Suppressor macrophage treated with lipopolysaccharide for 1 hour (primary cell): Measurements from ENCODE around the gene MYLK4.

Experiments used
- DNase-seq, 3 donors: peaks; one replicate each; pipeline ENCODE4 v3.0.0-alpha.2; 2020 to 2022

The MYLK4 gene

DNA sequence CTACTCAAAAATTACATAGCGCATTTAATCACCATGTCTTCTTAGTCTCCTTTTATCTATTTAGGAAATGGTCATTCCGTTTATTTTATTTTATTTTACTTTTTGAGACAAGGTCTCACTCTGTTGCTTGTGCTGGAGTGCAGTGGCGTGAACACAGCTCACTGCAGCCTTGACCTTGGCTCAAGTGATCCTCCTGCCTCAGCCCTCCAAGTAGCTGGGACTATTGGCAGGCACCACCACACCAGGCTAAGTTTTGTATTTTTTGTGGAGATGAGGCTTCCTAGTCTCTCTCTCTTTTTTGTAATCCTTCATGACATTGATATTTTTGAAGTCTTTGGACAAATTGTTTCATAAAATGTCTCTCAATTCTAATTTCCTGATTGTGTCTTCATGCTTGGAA, 4.7 kb upstream of the MYLK4 start:
- DNase-seq: no peak

DNA sequence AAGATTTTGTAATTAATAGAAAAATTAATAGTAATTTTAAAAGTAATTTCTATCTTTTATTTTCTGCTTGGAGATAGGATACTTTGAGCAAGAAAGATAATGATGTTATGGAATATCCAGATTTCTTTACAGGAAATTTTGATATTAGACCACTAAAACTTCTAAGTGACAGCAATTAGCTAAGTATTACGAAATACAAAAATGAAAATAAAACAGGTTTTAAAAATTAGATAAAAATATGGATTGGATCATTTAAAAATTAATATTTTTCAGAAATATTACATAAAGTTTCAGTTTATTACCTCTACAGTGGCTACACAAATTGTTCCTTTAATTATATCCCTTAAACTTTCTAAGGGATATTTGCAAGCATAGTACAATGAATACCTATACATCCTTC, 4.2 kb upstream of the MYLK4 start:
- no peak for DNase-seq

DNA sequence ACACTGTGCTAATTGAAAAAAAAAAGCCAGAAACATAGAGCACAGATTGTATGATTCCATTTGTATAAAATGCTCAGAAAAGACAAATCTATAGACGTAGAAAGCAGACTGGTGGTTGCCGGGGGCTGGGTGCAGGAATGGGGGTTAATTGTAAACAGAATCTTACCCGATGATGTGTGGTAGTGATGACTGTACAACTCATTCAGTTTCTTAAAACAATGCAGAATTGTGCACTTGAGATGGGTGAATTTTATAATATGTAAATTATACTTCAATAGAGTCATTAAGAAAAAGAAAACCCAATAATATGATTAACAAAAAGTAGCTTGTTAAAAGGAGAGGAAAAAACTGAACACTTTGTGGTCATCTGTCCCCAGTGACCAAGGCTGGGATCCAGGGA, 3.7 kb upstream of the MYLK4 start:
- DNase-seq: no peak

DNA sequence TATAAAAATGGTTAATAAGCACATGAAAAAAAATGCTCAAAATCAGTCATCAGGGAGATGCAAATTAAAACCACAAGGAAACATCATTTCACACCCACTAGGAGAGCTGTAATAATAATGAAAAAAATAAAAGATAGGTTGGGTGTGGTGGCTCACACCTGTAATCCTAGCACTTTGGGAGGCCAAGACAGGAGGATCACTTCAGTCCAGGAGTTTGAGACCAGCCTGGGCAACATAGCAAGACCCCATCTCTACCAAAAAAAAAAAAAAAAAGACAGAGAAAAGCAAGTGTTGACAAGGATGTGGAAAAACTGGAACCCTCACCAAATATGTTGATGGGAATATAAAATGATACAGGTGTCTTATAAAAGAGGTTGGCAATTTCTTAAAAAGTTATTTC, 3.0 kb upstream of the MYLK4 start:
- no peak for DNase-seq

DNA sequence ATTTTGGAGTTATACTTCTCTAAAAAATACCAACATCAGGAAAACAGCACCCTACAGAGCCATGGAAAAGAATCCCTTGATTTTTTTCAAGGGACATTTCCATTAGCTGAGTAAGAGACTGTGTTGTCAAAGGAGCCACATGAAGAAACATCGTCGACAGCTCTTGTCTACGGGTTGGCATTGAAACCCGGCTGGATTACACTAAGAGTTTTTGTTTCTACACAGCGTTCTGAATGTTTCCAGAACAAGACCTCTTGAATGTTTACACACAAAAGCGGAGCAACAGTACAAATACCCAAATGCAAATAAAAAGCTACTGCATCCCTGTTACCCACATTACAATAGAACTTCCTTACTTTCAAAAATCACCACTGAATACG, 2.4 kb upstream of the MYLK4 start:
- DNase-seq: no peak

DNA sequence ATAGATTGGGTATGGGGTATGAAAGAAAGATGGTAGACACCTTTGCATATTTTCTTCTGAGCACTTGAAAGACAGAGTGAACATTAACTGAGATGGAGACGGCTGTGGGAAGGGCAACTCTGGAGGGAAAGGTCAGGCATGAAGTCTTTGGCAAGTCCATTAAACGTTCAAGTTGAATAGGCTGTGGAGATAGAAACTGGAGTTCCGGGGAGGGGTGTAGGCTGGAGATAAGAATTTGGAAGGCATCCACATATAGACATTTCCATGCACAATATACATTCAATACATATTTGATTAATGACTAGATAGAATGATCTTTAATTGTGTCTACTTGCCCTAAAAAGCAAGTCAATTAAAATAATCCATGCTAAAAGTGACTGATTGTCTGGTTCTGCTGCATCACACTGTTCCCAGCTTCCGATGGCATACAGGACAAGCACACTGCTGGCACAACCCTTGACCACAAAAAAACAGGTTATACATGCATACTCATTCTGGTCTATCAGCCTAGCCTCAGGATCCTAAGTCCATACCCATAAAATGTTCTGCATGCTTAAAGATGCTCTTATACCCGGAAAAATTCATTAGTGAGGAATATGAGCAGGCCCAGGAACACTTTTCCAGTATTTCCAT, 1.9 kb upstream of the MYLK4 start:
- DNase-seq: no peak

DNA sequence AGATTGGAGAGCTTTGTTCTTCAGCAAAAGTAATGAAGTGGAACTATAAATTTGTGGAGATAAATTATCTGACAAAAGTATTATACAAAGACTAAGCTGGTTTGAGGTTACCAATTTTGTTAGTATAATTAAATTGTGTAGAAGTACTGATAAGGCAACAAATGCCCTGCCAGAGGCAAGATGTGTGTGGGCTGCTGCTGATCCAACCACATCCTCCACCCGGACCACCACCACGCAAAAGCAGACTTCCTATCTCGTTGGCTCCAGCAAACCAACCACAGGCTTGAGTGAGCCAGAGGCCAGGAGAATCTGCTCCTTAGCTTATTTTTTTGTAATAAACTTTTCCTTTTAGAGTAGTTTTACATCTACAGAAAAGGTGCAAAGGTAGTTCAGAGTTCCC, 1.1 kb upstream of the MYLK4 start:
- DNase-seq: peak in 2 of 3 donors; percentile 32 to 36

DNA sequence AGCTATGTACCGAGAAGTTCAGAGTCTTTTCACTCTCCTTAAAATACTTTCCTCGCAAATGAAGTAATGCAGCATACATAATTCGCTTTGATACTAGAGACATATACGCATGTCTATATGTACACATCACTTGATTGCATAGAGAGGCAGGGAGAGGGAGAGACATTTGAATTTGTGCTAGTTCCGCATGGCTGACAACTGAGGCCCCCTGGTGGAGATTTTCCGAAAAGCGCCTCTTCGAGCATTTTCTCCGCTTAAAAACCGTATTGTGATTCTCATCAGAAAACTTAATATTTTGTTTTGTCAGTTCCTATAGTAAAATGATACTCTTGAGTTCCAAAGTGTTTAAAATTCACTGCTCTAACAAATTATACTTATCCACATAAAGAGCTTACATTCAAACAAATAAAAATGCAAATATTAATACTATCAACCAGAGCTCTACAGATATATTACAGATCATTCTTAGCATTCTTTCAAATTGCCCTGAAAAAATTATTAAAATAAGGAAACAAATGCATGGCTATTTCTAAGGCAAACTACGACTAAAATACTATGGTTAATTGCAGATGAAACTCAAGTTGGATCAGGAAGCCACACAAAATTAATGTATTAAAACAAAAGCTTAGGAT, 637 bp downstream of the MYLK4 start:
- DNase-seq: peak; percentile 82 to 85 (median 83)

DNA sequence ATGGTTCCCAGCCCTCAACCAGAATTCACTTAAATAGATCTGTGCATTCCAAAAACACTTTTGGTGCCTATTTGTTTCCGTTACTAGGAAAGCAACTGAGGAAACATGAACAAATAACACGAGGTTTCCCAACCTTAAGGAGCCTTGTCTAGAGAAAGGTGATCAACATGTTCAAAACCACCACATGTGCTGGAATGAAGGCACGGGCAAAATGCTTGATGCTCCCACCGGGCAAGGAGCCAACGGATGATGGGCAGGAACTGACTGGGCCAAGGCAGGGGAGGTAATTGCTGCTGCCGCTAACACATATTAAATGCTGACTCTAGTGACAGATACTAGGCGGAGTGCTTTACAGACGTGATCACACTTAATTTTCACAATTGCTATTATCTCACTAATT, 2.5 kb downstream of the MYLK4 start:
- DNase-seq: no peak

DNA sequence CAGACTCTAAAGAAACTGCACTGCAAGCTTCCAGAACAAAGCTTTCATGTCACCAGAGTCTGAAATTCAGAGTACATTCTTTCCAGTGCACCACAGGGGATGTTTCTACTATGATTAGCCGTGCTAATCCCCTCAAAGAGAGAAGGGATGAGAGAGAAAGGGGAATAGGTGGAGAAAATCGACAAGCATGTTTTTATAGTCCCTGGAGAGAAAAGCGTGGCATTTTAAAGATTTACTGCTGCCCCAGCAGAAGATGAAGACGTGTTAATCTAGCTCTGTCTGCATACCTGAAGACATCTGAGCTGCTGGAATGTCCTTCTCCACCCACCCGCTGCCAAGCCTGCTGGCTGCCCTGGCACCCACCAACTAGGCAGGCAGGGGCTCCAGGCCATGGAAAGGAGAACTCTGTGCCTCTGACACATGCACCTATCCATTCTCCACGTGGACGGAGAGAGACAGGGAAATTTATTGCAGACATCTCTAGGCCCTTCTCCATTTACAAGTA, 4.1 kb downstream of the MYLK4 start:
- no peak for DNase-seq

DNA sequence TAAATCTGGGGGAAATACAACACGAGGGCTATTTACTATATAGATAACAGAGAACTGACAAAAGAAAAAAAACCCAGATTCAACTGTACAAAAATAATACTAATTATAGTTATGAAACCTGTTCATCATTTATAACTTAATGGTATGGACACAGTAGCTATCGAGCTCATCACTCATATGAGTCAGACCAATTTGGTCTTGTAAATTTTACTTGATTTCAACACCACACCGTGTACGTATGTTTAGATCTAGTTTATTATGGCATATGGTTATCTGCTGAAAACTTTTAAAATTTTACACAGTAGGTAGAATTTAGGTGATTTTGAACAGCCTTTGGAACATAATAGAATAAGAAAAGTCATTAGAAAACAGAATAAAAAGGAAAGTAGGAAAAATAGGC, 5.5 kb downstream of the MYLK4 start:
- DNase-seq: peak in 2 of 3 donors; percentile 39 to 49

DNA sequence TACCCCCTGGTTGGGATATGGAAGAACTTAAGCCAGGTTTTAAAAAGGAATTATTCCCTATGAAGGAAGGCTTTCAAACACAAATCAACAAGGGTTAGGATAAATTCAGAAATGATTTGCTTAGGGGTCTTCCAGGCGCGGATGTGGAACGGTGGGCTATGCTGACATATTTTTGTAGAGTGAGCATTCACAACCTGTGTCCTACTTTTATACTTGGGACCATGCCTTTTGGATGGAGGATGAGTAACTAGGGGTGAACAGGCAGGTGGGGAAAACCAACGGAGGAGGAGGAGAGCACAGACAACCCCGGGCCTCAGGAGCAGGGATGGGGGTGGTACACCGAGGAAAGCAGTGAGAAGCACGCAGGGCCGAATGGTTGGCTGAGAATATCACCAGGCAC, 5.9 kb downstream of the MYLK4 start:
- no peak for DNase-seq

DNA sequence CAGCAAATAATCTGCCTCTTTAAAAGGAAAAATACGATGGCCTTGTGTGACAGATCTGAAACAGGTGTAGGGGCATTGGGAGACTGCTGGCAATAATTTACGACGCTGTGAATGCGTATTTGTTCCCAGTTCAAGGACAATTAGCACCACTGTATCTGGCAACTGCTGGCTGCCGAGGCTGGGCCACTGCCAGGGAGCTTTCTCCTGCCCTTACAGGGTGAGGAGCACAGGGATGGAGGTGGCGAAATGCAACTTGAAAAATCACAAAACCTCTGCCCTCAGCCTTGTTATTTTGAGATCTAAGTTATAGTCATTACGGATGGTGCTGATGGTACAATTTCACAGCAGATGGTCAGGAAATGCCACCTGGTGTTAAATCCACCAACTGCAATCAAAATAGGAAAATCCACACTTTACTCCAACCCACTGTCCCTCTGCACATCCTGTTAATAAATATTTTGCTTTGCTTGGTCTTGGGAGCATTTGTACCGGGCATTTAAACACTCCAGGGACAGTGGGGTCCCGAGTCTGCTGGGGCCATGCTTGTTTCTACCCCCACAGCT, 6.4 kb downstream of the MYLK4 start:
- DNase-seq: no peak

DNA sequence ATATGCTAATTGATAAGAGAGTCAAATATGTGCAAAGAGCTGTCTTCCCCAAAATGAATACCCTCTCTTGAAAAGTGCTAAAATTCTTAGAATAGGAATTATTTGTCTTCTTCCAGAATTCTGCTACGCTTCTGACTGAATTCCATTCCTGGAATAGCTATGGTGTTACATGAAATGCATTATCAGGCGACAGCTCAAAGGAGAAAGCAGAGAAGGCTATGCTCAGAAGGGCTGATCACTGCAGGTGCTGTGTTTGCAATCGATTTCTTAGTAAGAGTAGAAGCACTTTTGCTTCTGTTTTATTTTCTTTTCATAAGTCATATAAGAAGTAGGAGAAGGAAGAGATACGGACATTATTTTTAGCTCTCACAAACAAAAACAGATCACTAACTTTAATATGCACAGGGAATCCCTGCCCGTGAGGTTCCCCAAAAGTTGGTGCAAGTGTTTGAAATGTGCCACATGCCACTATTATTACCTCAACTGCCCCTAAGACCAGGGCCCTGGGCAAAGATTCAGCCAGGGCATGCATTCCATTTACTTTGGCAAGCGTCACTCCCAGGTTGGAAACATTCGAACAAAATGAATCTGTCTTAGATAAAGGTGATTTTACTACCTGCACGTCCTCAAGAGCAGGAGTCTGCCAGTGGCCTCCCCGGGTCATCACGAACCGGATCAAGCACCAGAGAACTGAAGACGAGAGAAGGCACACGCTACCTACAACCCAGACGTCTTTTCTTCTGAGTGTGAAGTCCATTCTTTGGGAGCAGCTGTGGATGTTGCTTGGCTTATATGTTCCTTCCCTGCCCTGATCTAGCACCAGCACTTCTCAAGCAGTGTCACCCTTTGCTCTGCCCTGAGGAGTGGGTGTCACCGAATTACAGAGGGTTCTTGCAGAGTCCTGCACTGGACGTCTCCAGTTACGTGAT, 7.2 kb downstream of the MYLK4 start:
- no peak for DNase-seq

DNA sequence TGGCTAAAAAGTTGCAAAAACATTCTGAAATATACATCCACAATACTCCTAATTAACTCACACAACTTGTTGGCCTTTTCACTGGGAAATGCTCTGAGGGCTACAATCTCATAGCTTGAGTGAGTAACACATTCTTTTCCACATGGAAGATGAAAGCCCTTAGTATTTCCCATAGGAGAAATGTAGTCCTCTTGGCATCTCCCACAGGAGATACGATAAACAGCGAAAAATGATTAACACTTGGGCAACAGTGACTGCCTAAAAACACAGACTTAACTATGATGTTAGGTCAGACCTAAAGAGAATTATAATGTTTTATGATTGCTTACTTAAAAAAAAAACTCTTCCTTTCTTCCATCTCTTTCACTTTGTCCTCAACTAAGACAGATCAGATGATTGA, 9.0 kb downstream of the MYLK4 start:
- DNase-seq: no peak

DNA sequence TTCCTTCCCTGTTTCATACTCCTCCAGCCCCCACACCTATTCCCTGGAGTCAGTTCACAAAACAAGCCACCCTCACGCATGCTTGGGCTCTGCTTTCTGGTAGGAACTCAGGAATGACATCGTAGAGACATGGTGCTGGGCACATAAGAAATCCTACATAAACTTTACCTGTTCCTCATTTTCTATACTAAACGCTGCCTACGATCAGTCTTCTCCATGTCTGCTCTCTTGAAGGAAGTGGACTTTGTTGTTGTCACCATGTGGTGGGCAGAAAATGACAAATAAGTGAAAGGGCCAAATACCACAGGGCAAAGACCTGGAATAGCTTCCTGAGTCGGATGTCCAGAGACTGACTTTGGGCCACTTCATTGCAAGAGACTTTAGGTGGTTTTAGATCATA, 10.1 kb downstream of the MYLK4 start:
- DNase-seq: peak; percentile 68 to 83 (median 75)

DNA sequence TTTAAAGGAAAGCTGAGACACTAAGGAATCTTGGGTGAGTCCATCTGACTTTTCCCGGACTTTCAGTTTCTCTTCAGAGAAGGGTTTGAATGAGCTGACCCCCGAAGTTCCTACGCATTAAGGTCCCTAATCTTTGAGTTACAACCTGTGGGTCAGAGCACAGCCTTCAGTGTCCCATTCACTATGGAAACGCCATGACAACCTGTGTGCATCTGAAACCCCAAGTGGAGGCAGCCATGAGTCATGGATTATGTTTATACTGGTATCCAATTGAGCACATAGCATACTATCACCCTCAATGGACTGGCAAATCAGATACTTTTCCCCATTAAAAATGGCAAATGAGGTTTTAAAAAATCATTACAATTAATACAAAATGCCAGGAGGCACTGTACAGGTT, 11.4 kb downstream of the MYLK4 start:
- peak in 2 of 3 donors; percentile 26 to 56 for DNase-seq

DNA sequence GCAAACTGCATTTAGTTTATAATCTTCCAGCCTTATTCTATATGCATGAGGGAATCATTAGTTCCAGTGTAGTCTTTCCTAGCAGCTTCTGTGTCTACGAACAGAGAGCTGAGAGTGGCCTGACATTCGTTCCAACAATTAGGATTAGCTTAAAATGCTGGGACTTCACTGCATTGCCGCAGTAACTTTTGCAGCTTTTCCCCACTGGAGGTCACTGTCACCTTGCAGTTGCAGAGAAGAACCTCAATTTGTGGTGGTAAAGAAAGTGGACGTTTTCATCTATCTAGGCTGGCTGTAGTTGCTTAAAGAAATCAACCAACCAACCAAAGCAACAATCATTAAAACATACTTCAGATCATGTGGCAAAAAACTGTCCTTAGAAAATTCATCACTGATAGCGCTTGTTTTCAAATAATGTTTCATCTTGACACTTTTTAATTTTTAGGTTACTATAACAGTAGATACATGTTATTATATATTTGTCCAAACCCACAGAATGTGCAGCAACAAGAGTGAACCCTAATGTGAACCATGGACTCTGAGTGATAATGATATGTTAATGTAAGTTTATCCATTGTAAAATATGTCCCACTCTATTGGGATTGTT, 12.2 kb downstream of the MYLK4 start:
- peak; percentile 74 to 84 (median 80) for DNase-seq

DNA sequence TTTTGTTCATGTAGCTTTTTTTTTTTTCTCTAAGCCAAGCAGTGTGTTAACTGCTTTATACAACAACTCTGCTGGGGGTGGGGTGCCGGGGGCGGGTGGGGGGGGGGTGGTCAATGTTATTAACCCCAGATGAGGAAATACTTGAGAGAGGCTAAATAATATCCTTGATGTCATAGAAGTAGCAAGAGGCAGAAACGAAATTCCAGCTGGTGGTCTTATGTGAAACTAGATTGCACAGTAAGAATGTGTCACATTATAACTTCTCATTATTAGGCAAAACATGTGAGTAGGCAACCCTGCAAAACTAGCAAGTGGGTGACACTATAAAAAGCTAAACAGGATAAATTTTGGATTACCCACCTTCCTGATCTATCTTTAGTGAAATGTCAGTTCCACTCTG, 12.8 kb downstream of the MYLK4 start:
- peak; percentile 28 to 90 (median 84) for DNase-seq

DNA sequence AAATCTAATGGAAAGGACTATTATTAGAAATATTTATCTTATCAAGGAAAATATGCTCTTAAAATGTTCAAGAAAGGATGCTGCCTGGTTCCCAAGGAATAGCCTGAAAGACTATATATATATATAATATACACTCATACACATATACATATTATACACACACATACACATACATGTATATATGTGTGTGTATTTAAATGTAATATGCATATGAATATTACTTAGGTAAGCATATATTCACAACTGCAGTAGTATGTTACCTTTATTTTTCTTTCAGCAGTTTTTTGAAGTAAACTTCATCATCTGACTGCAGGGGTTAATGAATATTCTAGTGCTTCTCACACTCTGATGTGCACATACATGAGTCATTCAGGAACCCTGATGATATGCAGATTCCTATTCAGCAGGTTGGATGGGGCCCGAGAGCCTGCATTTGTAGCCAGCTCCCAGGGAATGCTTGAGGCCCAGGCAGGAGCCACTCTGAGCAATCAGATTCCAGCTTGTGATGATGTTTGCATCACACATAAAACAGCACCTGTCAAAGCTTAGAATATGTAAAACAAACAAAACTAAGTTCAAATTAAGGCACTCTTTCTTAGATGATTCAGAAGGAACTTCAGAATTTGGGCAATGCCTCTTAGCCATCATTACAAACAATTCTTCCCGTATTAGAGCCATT, 16.1 kb downstream of the MYLK4 start:
- DNase-seq: peak; percentile 45 to 82 (median 71)

DNA sequence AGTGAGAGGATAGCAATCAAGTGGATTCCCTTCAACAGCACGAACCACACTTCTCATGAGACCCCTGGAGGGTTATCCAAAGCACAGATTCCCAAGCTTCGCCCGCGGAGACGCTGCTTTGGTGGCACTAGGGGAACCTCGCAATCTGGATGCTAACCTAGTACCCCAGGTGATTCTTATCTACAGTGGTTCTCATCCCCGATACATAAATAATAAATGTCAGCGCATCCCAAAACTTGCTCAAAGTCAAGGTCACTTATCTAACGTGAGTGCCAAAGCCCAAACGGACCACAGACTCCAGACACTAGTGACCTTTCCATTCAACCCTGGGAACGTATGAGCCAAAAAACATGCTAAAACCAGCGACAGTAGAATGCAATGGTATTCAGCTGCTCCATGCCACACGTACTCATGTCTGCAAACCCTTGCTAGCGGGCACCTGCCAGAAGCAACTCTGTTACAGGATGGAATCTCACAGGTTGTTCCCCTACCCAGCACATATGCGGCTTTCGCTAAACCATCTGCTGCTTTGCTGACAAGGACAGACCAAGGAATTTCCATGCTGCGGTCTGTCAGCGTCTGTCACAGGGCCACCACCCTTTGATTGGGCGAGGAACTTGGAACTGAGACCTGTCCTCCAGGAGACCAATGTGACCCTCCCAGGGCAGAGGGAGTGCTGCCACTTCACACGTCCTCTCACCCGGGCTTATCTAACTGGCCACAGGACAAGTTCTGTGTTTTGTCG, 16.8 kb downstream of the MYLK4 start:
- DNase-seq: no peak

DNA sequence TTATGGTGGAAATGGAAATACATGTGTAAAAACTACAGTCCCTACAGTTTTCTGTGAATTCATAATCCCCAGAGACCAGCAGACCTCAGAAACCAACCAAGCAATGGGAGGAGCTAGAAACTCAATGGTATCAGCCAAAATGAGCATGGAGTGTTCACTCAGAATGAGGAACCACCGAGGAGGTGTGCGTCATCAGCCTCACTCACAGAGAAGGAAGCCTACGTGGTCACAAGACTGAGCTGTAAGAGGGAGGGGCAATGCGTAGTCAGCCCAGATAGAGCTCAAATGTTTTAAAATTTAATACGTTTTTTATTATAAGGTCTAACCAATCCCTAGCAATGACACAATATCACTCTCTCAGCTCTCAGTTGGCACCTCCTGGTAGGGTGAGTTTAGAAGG, 17.4 kb downstream of the MYLK4 start:
- DNase-seq: peak; percentile 95 to 99 (median 98)
